ENCODE measurements around the gene UNC119B. TPM values are rescaled to one million over a fixed set of nuclear protein-coding genes. Genes with fewer than 3 reads are reported as not detected.

The UNC119B gene
- total RNA-seq, 1 experiment from 2014 or later, result 33.8 TPM

DNA sequence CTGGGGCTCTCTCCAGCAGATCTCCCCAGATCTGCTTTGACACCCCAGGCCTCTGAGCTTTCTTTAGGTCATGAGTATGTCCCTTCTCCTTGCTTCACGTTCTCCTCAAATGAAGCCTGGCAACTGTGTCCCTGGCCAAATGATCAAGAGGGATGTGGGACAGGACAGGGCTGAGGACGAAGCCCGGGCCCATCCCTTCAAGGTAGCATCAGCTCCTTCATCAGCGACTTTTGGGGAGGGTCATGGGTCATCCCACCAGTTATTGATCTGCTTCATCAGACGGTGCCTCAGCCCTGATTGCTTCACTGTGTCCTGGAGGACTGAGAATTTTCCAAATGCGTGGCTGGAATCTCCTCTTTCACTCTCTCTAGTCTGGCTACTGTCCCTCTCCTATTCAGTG lies 47.7 kb downstream of the UNC119B start:
- ChIA-PET RAD21 (ENCODE audit: low non-redundant PET in 1 of 2, low total read pairs in 2 of 2, uncharacterized antibody in 2 of 2, unreplicated experiment in 2 of 2) (no interaction called here), POLR2A (no interaction called here), CTCF (no interaction called here)
- H3K4me2 ChIP-seq (ENCODE audit: low read length), result no peak overlapping the region
- H3K27ac ChIP-seq (ENCODE audit: low read depth, low read length), result no peak overlapping the region
- H4K20me1 ChIP-seq (ENCODE audit: insufficient read depth), result no peaks in the 10 kb centered on the region
- DNase-seq (ENCODE audit: low read depth, low spot score), result no peak
- H3K9ac ChIP-seq (ENCODE audit: low read length), result no peak overlapping the region
- no peaks in the 10 kb centered on the region for H3K4me1 ChIP-seq (ENCODE audit: control insufficient read depth in 1 of 2, insufficient read depth in 2 of 2, low read length in 2 of 2)
- TF ChIP-seq SIN3A (IDR thresholded peaks at IDR 0.05; ENCODE audit: low read depth), result 0 out of 2 replicates have a peak, but pooled peaks have one; percentile 26
- TF ChIP-seq EZH2phosphoT487 (IDR thresholded peaks at IDR 0.05; ENCODE audit: borderline replicate concordance), result no peak
- no peaks in the 10 kb centered on the region for H3K79me2 ChIP-seq (ENCODE audit: insufficient read depth, low read length)
- TSS peak; percentile 5 for BruUV-seq (replicated peaks)
- H3K36me3 ChIP-seq (ENCODE audit: control insufficient read depth in 1 of 2, insufficient read depth in 2 of 2, low read length in 2 of 2), result no peaks in the 10 kb centered on the region; a peak in 2 of 4 replicates
- H3K4me3 ChIP-seq (replicated peaks in 1 of 2; ENCODE audit: low read depth in 1 of 2, low read length in 2 of 2), result no peak overlapping the region
- H3K9me2 ChIP-seq (ENCODE audit: insufficient read depth), result no peaks in the 10 kb centered on the region
- H3K27me3 ChIP-seq (ENCODE audit: insufficient read depth, low read length), result no peaks in the 10 kb centered on the region
- ATAC-seq, result no peak
- H2AFZ ChIP-seq (ENCODE audit: low read depth, low read length, poor library complexity, severe bottlenecking), result no peak overlapping the region
- H3K9me3 ChIP-seq (ENCODE audit: control insufficient read depth in 1 of 2, insufficient read depth in 1 of 2, low read depth in 1 of 2, low read length in 2 of 2), result no peaks in the 10 kb centered on the region
- intact Hi-C loops (cut with micrococcal nuclease), result no loop called here

DNA sequence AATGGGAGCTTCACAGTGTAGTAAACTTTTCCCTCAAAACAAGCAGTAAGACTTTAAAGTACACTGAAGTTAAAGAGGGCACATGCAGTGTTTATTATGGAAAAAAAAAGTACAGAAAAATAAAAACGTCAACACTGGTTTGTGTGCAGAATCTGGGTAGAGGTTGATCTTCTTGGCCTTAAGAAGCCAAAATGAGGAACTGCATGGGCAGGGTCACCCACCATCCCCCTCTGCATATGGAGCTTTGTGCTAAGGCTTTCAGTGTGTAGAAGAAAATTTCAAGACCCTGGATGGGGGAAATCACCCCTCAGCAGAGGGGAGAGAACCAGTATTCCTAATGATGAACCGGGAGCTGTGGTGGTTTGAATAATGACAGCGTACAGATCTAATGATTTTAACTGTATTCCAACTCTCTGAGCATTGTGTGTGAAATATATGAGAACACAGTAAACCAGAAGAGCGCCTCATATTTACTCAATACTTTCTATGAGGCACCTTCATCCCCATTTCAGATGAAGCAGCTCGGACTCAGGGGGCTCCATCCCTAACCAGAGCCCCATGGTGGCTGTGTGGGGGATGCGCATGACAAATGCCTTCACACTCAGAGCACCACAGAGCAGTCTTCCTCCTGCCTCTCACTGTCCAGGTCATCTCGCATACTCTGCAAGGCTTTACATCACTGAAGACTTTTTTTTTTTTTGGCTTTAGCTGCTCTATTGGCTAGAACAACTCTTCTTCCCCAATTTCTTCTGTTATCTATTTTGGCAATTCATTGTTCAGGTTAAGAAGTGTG lies 48.7 kb downstream of the UNC119B start:
- ChIA-PET POLR2A (no interaction called here), CTCF (no interaction called here), RAD21 (ENCODE audit: low non-redundant PET in 1 of 2, low total read pairs in 2 of 2, uncharacterized antibody in 2 of 2, unreplicated experiment in 2 of 2) (no interaction called here)
- Histone ChIP-seq H3K9ac (ENCODE audit: low read length) (no peak overlapping the region), H3K9me3 (ENCODE audit: control insufficient read depth in 1 of 2, insufficient read depth in 1 of 2, low read depth in 1 of 2, low read length in 2 of 2) (no peaks in the 10 kb centered on the region), H3K27ac (ENCODE audit: low read depth, low read length) (no peak overlapping the region), H3K4me1 (ENCODE audit: control insufficient read depth in 1 of 2, insufficient read depth in 2 of 2, low read length in 2 of 2) (no peaks in the 10 kb centered on the region), H4K20me1 (ENCODE audit: insufficient read depth) (no peaks in the 10 kb centered on the region), H3K4me2 (ENCODE audit: low read length) (no peak overlapping the region), H3K27me3 (ENCODE audit: insufficient read depth, low read length) (no peaks in the 10 kb centered on the region), H3K9me2 (ENCODE audit: insufficient read depth) (no peaks in the 10 kb centered on the region), H3K4me3 (replicated peaks in 1 of 2; ENCODE audit: low read depth in 1 of 2, low read length in 2 of 2) (no peak overlapping the region), H2AFZ (ENCODE audit: low read depth, low read length, poor library complexity, severe bottlenecking) (no peak overlapping the region), H3K36me3 (ENCODE audit: control insufficient read depth in 1 of 2, insufficient read depth in 2 of 2, low read length in 2 of 2) (no peaks in the 10 kb centered on the region; a peak in 2 of 4 replicates), H3K79me2 (ENCODE audit: insufficient read depth, low read length) (no peaks in the 10 kb centered on the region)
- DNase-seq (ENCODE audit: low read depth, low spot score) (no peak), ATAC-seq (no peak)
- no TSS peak for BruUV-seq (replicated peaks)
- intact Hi-C loops (cut with micrococcal nuclease), result no loop called here
- TF ChIP-seq, protein P1, sequence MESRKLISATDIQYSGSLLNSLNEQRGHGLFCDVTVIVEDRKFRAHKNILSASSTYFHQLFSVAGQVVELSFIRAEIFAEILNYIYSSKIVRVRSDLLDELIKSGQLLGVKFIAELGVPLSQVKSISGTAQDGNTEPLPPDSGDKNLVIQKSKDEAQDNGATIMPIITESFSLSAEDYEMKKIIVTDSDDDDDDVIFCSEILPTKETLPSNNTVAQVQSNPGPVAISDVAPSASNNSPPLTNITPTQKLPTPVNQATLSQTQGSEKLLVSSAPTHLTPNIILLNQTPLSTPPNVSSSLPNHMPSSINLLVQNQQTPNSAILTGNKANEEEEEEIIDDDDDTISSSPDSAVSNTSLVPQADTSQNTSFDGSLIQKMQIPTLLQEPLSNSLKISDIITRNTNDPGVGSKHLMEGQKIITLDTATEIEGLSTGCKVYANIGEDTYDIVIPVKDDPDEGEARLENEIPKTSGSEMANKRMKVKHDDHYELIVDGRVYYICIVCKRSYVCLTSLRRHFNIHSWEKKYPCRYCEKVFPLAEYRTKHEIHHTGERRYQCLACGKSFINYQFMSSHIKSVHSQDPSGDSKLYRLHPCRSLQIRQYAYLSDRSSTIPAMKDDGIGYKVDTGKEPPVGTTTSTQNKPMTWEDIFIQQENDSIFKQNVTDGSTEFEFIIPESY (IDR thresholded peaks at IDR 0.05; ENCODE audit: extremely low read depth, insufficient replicate concordance, low read length), result no peak
- TF ChIP-seq TCF7L2 (IDR thresholded peaks at IDR 0.05; ENCODE audit: borderline replicate concordance, extremely low read depth, insufficient read depth, insufficient read length) (no peak), EGR1 (IDR thresholded peaks at IDR 0.05; ENCODE audit: low read depth) (no peak), SIN3A (IDR thresholded peaks at IDR 0.05; ENCODE audit: low read depth) (no peak), JUND (IDR thresholded peaks at IDR 0.05) (no peak), ELF1 (IDR thresholded peaks at IDR 0.05; ENCODE audit: borderline replicate concordance, low read depth) (no peak), FOSL1 (IDR thresholded peaks at IDR 0.05; ENCODE audit: low read depth) (no peak), POLR2A (IDR thresholded peaks at IDR 0.05; ENCODE audit: borderline replicate concordance, extremely low read depth, insufficient read depth, insufficient read length) (no peak), SRF (IDR thresholded peaks at IDR 0.05; ENCODE audit: low read depth) (no peak), CBX3 (IDR thresholded peaks at IDR 0.05; ENCODE audit: low read depth) (no peak), ZFX (IDR thresholded peaks at IDR 0.05) (no peak), EZH2 (IDR thresholded peaks at IDR 0.05) (no peak)
- TF ChIP-seq, protein P2, sequence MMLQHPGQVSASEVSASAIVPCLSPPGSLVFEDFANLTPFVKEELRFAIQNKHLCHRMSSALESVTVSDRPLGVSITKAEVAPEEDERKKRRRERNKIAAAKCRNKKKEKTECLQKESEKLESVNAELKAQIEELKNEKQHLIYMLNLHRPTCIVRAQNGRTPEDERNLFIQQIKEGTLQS (IDR thresholded peaks at IDR 0.05), result no peak
- TF ChIP-seq, protein P3, sequence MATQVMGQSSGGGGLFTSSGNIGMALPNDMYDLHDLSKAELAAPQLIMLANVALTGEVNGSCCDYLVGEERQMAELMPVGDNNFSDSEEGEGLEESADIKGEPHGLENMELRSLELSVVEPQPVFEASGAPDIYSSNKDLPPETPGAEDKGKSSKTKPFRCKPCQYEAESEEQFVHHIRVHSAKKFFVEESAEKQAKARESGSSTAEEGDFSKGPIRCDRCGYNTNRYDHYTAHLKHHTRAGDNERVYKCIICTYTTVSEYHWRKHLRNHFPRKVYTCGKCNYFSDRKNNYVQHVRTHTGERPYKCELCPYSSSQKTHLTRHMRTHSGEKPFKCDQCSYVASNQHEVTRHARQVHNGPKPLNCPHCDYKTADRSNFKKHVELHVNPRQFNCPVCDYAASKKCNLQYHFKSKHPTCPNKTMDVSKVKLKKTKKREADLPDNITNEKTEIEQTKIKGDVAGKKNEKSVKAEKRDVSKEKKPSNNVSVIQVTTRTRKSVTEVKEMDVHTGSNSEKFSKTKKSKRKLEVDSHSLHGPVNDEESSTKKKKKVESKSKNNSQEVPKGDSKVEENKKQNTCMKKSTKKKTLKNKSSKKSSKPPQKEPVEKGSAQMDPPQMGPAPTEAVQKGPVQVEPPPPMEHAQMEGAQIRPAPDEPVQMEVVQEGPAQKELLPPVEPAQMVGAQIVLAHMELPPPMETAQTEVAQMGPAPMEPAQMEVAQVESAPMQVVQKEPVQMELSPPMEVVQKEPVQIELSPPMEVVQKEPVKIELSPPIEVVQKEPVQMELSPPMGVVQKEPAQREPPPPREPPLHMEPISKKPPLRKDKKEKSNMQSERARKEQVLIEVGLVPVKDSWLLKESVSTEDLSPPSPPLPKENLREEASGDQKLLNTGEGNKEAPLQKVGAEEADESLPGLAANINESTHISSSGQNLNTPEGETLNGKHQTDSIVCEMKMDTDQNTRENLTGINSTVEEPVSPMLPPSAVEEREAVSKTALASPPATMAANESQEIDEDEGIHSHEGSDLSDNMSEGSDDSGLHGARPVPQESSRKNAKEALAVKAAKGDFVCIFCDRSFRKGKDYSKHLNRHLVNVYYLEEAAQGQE (IDR thresholded peaks at IDR 0.05; ENCODE audit: low read depth), result no peak
- TF ChIP-seq, protein P4, sequence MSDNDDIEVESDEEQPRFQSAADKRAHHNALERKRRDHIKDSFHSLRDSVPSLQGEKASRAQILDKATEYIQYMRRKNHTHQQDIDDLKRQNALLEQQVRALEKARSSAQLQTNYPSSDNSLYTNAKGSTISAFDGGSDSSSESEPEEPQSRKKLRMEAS (IDR thresholded peaks at IDR 0.05), result no peak

All from HCT116 (cell line).